ENCODE results near the gene PLXNB2.

PLXNB2 gene

GRCh38 chr22:50232481-50233151 is 74.8 kb downstream of the PLXNB2 start:
- DNase-seq (ENCODE audit: low read depth in 3 of 3): no peak

- no peak for DNase-seq (ENCODE audit: low read depth in 3 of 3)
Measured at GRCh38 chr22:50229370-50229769, 78.1 kb downstream of the PLXNB2 start.

GRCh38 chr22:50228366-50228765 is 79.1 kb downstream of the PLXNB2 start:
- no peak for DNase-seq (ENCODE audit: low read depth in 3 of 3)

GRCh38 chr22:50227579-50228215 is 79.7 kb downstream of the PLXNB2 start:
- DNase-seq (ENCODE audit: low read depth in 3 of 3): no peak

- no peak for DNase-seq (ENCODE audit: low read depth in 3 of 3)
Measured at GRCh38 chr22:50226875-50227165, 80.6 kb downstream of the PLXNB2 start.

- DNase-seq (ENCODE audit: low read depth in 3 of 3): no peak
Measured at GRCh38 chr22:50226063-50226874, 81.2 kb downstream of the PLXNB2 start.

GRCh38 chr22:50225200-50225969 is 82.1 kb downstream of the PLXNB2 start:
- no peak for DNase-seq (ENCODE audit: low read depth in 3 of 3)

Measured in stimulated activated CD4-positive, alpha-beta T cell treated with anti-CD3 and anti-CD28 coated beads, TNF-alpha, amount 100 ng/mL, for 24 hours (primary cell).